ENCODE measurements around the gene ZNF212. TPM values are rescaled to one million over a fixed set of nuclear protein-coding genes. Genes with fewer than 3 reads are reported as not detected.

Gene ZNF212
- polyA plus RNA-seq = 0.52 and 1.0 TPM in 2 replicates

DNA sequence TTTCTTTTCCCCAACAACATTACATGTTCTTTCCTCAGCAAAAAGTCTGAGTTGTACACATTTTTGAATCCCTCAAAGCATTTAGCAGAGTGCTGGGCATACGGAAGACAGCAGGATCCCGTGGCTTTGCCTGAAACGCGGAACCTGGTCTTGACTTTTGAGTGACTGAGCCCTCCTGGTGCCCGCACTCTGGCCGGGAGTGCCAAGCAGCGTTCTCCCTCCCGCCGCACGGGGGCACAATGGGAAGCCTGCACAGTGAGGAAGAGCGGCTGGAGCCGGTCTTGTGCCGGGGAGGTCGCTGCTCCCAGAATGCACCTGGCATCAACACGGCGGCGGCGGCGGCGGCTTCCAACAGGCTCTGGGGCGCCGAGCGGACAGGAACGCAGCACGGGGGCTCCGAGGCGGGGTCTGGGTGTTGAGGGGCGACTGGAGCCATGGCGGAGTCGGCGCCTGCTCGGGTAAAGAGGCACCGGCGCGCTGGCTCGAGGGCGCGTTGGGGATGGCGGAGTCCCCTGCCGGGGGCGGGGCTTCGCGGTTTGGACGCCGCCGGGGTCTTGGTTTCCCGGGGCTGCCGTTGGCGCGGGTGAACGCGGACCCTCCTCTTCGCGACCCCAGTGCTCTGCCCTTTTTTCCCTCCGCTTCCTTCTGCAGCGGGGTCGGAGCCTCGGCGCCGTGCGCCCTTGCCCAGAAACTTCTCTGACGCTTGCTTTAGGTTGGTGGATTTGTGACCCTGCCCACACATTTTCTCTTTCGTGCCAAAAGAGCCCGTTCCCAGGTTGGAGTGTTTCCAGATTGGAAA is at the start of gene ZNF212:
Gene ZNF212, plus strand, starts transcription at position 307 of the 799 bp plus-strand sequence. Its CDS starts 128 bp downstream, at position 435.

DNA sequence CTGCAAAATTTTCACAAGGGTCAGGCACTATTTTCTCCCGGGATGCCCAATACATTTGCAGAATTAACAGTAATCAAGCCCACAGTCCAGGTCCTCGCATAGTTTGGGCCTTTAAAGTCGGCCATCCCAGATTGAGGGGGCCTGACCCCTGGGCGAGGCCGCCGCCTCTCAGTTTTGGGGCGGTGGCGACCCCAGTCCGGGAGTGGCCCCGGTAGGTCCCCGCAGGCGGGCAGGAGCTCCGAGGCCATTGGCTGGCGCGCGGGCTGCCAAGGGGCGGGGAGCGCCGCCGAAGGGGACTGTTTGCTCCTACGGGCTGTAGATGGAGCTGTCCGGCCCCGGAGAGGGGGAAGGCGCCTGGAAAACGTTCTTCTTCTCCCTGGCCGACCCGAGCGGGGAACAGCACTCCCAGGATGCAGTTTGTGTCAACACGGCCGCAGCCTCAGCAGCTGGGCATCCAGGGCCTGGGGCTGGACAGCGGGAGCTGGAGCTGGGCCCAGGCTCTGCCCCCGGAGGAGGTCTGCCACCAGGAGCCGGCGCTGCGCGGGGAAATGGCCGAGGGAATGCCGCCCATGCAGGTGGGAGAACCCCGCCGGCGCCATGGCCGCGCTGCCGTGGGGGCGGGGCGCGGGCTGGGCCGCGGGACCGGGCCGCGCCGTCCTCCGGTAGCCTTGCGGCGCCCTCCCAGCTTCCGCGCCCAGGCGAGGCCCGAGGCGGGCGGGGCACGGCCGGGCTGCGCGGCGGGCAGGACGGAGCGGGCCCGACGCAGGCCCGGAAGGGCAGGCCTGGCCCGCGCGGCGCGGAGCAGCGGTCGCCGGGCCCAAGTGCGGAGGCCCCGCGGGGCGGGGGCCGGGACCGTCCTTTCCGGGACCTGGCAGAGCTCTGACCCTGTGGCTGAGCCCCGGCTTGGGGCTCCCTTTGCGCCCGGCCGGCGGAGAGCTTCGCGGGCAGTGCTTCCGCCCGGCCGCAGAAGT is 44.0 kb upstream of the ZNF212 start, which contains the start of gene ZNF282:
Gene ZNF282, plus strand, starts transcription at position 367 of the 971 bp plus-strand sequence. Its CDS starts 44 bp downstream, at position 411.

DNA sequence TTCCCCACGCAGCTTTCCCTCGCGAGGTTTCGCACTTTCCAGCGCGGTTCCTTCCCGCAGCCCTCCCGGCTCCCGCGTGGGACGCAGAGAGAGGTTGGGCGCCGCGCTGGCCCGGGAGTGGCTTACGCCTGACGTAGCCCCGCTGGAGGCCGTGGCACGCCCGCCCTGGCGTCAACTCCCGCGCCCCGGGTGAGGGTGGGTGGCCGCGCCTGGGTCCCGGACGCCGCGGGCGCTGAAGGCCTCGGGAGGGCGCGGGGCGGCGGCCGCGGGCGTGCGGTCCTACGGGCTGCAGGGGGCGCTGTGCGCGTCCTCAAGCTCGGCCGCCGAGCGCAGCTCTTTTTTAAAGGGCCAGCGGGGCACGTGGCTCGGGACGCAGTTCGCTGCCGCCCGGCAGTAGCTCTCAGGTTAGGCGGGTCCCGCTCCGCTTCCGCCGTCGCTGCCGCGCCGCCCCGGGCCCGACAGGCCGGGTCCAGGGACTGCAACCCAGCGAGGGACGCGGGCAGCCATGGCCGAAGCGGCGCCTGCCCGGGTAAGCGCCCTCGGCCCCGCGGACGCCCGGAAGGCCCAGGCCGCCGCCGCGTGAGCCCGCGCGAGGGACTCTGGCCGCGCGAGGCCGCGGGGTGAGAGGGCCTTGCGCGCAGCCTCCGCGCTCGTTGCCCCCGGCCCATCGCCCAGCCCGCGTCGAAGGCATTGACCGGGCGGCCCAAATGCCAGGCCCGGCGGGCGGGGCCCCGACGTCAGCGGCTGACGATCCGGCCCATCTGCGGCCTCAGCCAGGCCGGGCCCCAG is 22.6 kb downstream of the ZNF212 start, which contains the start of gene ZNF783:
Gene ZNF783, plus strand, starts transcription at position 368 of the 789 bp plus-strand sequence. Its CDS starts 138 bp downstream, at position 506.

Other genes starting within 250 kb of the ZNF212 start
- 18.5 and 22.8 TPM in 2 replicates for gene PDIA4, start 211.1 kb upstream of the ZNF212 start, polyA plus RNA-seq
- 0.29 and 1.8 TPM in 2 replicates for gene ZNF786, start 148.9 kb upstream of the ZNF212 start, polyA plus RNA-seq
- gene ZNF425, start 113.3 kb upstream of the ZNF212 start, polyA plus RNA-seq = 0.45 and 2.4 TPM in 2 replicates
- 2.0 and 2.2 TPM in 2 replicates for gene ZNF398, start 92.2 kb upstream of the ZNF212 start, polyA plus RNA-seq
- 0.98 and 1.2 TPM in 2 replicates for gene ZNF282, start 44.1 kb upstream of the ZNF212 start, polyA plus RNA-seq
- gene ZNF783, start 22.5 kb downstream of the ZNF212 start, polyA plus RNA-seq = 0.29 and 0.77 TPM in 2 replicates
- 0.15 TPM in 1 of 2 replicates, not detected in the other for gene ZNF777, start 221.4 kb downstream of the ZNF212 start, polyA plus RNA-seq